Left cardiac atrium (tissue), 4 donors: ENCODE results near the gene PUS10. TPM values are rescaled to one million over a fixed set of nuclear protein-coding genes. Genes with fewer than 3 reads are reported as not detected.
"Not testable (repeated sequence)": the region's sequence is repeated elsewhere in the genome, so short reads cannot be mapped to it uniquely, and the experiment has no call there.

Experiments
- ATAC-seq, 2 donors: fragments of 200-7000 bp; cut with Tn5 transposase; one replicate each; pipeline ENCODE4 v1.9.1; 2020; ENCODE audit warnings: mild to moderate bottlenecking in 2 of 2, moderate library complexity in 2 of 2
- DNase-seq: peaks from one replicate; pipeline ENCODE4 v3.0.0-alpha.2; 2020
- intact Hi-C, 2 donors: fragments of 100-400 bp; cut with DNase I; formaldehyde crosslinking; loops; one replicate each; pipeline versions ENCODE4 v1.14.1 to v1.15.1; 2022 to 2023
- total RNA-seq, 2 donors: library from RNA; stranded (reverse); fragmentation: NEBNext Ultra II Directional; extraction: Animal tissue kit (Norgen Biotek cat#: 25700); gene quantifications; one replicate each; pipeline ENCODE4 v1.2.1, GENCODE V29; 2021
- donor health status: DM: no; HTN: yes; CAD: no.
- donor health status: DM: no; HTN: yes; CAD: no; lungs with severe emphysema.
- donor health status: DM: yes; HTN: yes; CAD: no.
- donor health status: Dilated cardiomyopathy.

Gene PUS10
- total RNA-seq, 2 donors from 2014 or later: 4.0 to 4.2 TPM

- DNase-seq: no peak
- intact Hi-C loops: no loop called here
- ATAC-seq: no peak
Measured at GRCh38 chr2:61015976-61016375, 2.1 kb downstream of the PUS10 start.

DNA sequence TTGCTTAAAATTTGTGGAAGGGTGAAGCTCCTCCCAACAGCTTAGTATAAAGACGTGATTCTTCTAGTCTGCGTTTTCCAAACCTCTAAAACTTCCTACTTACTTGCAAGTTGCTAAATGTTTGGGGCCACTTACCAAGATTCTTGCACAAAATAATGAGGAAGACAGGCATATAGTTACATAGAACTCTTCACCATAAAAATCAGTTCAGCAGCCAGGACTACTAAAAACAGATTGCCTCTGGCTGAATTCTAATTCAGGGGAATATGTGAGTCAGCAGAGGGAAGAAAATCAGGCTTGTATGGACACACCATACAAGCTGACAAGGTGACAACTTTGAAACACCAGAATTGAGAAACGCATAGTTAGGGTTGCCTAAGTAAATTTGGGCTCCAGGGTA, 3.3 kb downstream of the PUS10 start:
- ATAC-seq (no peak), DNase-seq (no peak)
- intact Hi-C loops: no loop called here

DNA sequence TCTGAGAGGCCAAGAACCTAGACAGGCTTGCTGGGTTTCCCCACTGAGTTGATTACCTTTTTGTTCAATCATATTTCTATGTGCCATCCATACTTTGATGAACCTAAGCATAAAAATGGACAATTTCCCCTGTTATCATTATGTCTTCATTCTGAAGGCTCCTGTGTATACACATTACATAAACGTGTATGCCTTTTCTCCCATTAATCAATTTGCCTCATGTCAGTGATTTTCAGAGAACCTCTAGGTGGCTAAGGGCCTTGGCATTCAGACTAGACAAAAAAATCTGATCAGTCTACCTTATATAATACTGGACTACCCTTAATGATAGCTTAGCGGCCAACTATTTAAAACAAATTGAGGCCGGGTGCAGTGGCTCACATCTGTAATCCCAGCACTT, 4.7 kb downstream of the PUS10 start:
- DNase-seq: no peak
- ATAC-seq: no peak
- intact Hi-C loops: no loop called here

GRCh38 chr2:61012303-61012702, 5.8 kb downstream of the PUS10 start:
- intact Hi-C loops, ATAC-seq, DNase-seq: not testable (repeated sequence)

- intact Hi-C loops: no loop called here
- ATAC-seq (no peak), DNase-seq (no peak)
Measured at GRCh38 chr2:61011678-61012077, 6.4 kb downstream of the PUS10 start.

DNA sequence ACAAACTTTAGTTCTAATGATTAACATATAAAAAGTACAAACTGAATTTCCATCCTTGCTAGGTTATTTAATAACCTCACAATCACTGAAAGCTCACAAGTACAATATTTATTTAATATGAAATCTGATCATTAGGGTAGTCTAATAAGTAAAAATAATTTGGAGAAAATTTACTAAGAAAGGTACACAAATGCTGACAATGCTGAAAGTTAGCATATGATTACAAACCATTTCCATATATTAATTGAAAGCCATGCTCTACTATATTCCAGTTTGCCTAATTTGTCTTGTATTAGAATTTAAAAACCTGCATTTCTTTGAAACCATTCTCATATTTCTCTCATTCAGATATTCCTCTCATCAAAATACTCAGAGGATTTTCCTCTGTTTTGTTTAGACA, 8.7 kb downstream of the PUS10 start:
- no peak for ATAC-seq
- intact Hi-C loops: loop anchor here in 1 of 2 donors (10.0 kb wide), 1 partner anchor 215 kb away; no protein-coding TSS in a partner anchor
- no peak for DNase-seq

DNA sequence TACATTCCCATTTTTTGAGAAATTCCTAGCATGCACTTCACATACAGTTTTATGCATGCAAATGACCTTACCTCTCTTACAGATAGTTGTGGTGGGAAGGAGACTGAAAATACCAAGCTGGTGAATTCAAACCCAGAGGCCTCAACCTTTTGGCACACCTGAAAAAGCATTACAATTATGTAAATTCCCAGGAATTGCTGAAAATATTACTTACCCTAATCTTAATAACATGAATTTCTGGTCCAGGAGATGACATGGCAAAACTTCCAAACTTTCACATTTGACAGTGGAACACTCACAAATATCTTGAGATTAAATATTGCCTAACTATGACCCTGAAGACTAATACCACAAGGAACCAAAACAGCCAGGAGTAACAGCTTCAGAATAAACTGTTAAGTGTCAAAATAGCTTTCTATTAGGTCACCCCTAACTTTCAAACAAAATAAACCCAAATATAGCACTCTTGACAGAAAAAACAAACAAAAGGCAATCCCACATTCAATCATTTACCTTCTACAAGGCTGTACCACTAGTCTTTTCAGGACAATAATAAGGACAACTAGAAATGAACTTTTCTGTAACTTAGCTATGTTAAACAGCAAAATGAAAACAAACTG, 11.5 kb downstream of the PUS10 start:
- intact Hi-C loops: loop anchor here in 1 of 2 donors (10.0 kb wide), 1 partner anchor 212 kb away; no protein-coding TSS in a partner anchor
- no peak for DNase-seq
- ATAC-seq: no peak

DNA sequence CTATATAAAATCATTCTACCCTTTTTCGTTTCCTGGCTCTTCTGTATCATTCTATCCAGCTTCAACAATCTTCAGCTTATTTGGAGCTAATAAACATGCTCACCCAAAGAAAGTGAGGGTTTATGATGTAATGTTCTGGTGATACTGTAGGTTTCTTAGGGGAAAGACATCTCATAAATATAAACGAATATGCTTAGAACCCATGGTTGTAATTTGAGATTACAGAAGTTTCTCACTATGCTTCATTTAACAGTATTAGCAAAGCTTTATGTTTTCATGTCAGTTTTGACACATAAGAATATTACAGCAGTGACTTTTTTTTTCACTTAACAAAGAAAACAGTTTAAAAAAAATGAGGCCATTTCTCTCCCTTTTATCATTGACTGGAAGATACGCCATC, 12.3 kb downstream of the PUS10 start:
- DNase-seq: no peak
- no peak for ATAC-seq
- intact Hi-C loops: loop anchor here in 1 of 2 donors (10.0 kb wide), 1 partner anchor 211 kb away; no protein-coding TSS in a partner anchor

DNA sequence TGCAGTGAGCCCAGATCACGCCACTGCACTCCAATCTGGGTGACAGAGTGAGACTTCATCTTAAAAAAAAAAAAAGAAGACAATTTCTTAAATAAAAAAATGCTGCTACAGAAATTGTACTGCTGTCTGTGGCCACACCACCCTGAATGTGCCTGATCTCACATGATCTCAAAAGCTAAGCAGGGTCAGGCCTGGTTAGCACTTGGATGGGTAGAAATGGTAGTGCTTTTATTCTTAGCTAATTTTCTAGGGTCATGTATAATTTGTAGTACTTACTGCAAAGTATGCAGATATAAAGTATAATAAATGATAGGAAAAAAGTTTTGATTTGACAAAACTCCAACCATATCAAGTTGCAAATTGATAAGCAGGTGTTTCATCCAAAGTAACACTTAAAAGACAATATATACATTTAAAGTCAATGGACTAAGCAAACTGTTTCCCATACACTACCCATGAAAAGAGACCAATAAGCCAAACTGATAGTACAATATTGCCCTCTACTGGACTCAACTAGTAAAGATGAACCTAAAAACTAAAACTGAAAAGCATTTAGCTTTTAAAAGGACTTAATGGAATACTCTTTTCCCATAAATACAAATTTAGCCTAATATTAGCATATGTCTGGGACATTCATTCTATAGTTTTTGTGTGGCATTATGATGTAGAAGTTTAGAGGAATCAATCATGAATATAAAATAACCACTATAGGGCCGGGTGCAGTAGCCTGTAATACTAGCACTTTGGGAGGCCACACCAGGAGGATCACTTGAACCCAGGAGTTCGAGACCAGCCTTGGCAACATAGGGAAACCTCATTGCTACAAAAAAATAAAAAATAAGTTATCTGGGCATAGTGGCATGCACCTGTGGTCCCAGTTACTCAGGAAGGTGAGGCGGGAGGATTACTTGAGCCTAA, 19.2 kb downstream of the PUS10 start:
- intact Hi-C loops: loop anchor here (2.0 to 5.0 kb wide), 3 partner anchors 202 to 292 kb away; no protein-coding TSS in a partner anchor
- peak in 1 of 2 donors; percentile 38 for ATAC-seq

GRCh38 chr2:60994131-60994530, 23.9 kb downstream of the PUS10 start:
- intact Hi-C loops: no loop called here
- DNase-seq (no peak), ATAC-seq (no peak)

More for the DNA sequence above, 19.2 kb downstream of the PUS10 start:
- DNase-seq: no peak

DNA sequence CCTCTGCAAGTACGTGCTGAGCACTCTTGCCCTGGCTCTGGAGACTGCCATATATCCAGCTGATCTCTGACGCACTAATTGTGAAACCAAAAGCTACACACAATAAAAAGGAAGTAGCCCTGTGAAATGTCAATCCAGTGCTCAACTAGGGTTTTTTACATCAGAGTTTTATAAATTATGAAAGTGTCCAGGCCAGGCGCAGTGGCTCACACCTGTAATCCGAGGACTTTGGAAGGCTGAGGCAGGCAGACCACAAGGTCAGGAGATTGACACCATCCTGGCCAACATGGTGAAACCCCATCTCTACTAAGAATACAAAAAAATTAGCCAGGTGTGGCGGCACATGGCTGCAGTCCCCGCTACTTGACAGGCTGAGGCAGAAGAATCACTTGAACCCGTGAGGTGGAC, 25.1 kb downstream of the PUS10 start:
- peak in 1 of 2 donors; percentile 49 for ATAC-seq
- no peak for DNase-seq
- intact Hi-C loops: no loop called here

DNA sequence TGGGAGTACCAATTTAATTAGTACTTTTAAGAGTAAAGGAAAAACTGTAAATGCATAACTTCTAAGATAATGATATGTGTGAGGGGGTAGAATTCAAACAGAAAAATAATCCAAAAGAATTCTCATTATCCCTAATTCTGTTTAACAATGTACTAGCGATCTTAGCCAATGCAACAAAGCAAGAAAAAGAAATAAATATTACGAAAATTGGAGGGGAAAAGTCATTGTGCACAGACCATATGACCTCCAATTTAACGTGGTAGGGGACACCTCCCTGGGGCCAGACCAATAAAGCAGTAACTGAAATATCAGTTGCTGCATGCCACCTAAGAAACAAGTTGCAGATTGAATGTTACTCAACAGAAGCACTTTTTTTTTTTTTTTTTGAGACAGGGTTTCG, 26.4 kb downstream of the PUS10 start:
- ATAC-seq (no peak), DNase-seq (no peak)
- intact Hi-C loops: no loop called here

- ATAC-seq: no peak
- no peak for DNase-seq
- intact Hi-C loops: no loop called here
Measured at GRCh38 chr2:60989259-60989658, 28.8 kb downstream of the PUS10 start.

DNA sequence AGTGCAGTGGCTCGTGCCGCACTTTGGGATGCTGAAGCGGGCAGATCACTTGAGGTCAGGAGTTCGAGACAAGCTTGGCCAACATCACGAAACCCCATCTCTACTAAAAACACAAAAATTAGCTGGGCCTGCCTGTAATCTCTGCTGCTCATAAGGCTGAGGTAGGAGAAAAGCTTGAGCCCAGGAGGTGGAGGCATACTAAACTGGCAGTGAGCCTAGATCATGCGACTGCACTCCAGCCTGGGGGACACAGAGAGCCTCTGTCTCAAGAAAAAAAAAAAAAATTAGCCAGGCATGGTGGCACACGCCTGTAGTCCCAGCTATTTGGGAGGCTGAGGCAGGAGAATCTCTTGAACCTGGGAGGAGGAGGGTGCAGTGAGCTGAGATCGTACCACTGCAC, 30.4 kb downstream of the PUS10 start:
- ATAC-seq, intact Hi-C loops, DNase-seq: not testable (repeated sequence)

- DNase-seq (no peak), ATAC-seq (no peak)
- intact Hi-C loops: no loop called here
Measured at GRCh38 chr2:60987041-60987440, 31.0 kb downstream of the PUS10 start.

GRCh38 chr2:60984720-60985119, 33.3 kb downstream of the PUS10 start:
- ATAC-seq (no peak), DNase-seq (no peak)
- intact Hi-C loops: no loop called here

DNA sequence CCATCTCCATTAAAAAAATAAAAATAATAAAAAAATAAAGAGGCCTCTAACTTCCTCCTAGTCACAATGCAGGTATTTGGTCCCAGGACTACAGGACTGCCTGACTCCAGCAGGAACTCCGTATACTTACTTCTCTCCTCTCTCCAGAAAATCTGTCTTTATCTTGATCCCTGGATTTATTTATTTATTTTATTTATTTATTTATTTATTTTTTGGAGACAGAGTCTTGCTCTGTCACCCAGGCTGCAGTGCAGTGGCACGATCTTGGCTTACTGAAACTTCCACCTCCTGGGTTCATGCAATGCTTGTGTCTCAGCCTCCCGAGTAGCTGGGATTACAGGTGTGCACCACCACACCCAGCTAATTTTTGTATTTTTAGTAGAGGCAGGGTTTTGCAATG, 36.0 kb downstream of the PUS10 start:
- intact Hi-C loops, DNase-seq, ATAC-seq: not testable (repeated sequence)

GRCh38 chr2:60980071-60980815, 37.8 kb downstream of the PUS10 start:
- ATAC-seq: no peak
- intact Hi-C loops: no loop called here

GRCh38 chr2:60979231-60979630, 38.8 kb downstream of the PUS10 start:
- intact Hi-C loops: no loop called here
- DNase-seq (no peak), ATAC-seq (no peak)

More at GRCh38 chr2:60980071-60980815, 37.8 kb downstream of the PUS10 start:
- DNase-seq: no peak

DNA sequence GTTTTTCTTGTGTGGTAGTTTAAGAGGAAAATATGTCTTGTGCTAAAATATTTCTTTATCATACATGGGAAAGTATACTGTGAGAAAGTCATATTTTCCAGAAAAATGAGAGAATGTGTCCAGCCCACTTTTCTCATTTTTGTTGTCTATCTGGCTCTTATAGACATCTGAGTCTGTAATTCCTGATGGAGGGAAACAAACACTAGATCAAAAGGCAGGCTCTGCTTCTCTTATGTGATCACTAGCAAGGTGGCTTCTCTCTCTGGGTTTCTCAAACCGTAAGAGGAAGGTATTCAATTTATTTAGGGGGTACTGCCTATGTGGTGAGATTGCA, 40.5 kb downstream of the PUS10 start:
- ATAC-seq: no peak
- no peak for DNase-seq
- intact Hi-C loops: no loop called here
